SH-SY5Y (cell line): ENCODE results near the gene COG6.

Experiments
- GATA2 ChIP-seq: IDR thresholded peaks from 2 replicates; pipeline ENCODE4 v1.6.1; 2011; ENCODE audit warnings: mild to moderate bottlenecking, low read depth, low read length
- GATA3 ChIP-seq: IDR thresholded peaks from 2 replicates; pipeline ENCODE4 v1.6.1; 2011; ENCODE audit warnings: low read depth, mild to moderate bottlenecking, low read length, moderate library complexity

DNA sequence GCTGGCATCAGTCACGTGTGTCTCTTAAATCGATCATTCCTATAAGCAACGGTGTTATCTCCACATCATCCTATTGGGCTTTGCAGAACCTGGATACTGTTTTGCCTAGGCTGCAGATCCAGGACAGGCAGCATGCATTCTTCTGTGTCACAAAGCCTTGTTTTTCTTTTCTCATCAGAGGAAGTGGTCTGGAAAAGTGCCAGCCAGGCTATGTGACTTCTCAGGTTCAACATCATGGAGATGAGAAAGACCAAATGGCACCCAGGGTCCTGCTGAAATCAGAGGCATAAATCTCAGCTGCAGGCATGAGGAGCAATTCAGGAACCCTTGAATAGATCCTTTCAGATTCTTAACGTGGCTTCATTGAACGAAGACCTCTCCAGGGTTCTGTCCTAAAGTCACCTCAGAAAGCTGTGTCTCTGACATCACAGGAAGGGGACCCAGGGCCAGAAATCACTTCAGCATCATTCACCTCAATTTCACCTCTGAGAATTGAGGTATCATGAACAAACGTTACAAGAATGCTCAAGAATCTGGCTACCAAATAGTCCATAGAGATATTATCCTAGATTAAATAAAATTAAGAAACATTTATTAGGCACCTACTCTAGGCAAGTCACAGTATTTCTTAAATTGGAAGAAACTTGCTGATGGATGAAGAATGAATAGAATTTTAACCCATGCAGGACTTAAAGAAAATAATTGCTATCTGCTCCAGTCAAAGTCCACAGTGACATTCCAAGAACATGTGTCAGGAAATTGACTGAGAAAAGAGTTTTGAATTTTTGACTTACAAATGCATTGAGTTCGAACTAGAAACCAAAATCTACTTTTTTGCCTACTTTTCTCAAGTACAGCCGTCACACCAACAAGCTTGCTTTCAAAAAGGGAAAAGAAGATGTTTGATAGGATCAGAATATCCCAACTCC is 124.1 kb downstream of the COG6 start:
- TF ChIP-seq GATA3 (no peak), GATA2 (no peak)
